Esophagus squamous epithelium (tissue), 4 donors: ENCODE data around the gene DOK4.

ENCODE experiments used
- CTCF ChIP-seq, 6 experiments: fragments of 450-650 bp in 4 of 6; fragments of 200-600 bp in 2 of 6; sonication (generic) in 2 of 6; IDR thresholded peaks; one replicate each; pipeline ENCODE4 v1.5.1; 2016 to 2019; ENCODE audit warnings: antibody characterized with exemption in 6 of 6, mild to moderate bottlenecking in 4 of 6, moderate library complexity in 4 of 6
- POLR2A ChIP-seq, 4 donors: fragments of 450-650 bp; IDR thresholded peaks; one replicate each; pipeline ENCODE4 v1.6.1; 2017; ENCODE audit warnings: antibody characterized with exemption in 4 of 4, mild to moderate bottlenecking in 4 of 4, moderate library complexity in 3 of 4

- TF ChIP-seq POLR2A (IDR thresholded peaks at IDR 0.05), result no peak
- no peak for TF ChIP-seq CTCF (IDR thresholded peaks at IDR 0.05)
These were observed 39.5 kb upstream of the DOK4 start for GRCh38 chr16:57525761-57526160.
